ENCODE measurements around the gene TMEM41B. TPM values are rescaled to one million over a fixed set of nuclear protein-coding genes. Genes with fewer than 3 reads are reported as not detected.

The TMEM41B gene
- total RNA-seq, 1 donor from 2014 or later, result 47.7 TPM

DNA sequence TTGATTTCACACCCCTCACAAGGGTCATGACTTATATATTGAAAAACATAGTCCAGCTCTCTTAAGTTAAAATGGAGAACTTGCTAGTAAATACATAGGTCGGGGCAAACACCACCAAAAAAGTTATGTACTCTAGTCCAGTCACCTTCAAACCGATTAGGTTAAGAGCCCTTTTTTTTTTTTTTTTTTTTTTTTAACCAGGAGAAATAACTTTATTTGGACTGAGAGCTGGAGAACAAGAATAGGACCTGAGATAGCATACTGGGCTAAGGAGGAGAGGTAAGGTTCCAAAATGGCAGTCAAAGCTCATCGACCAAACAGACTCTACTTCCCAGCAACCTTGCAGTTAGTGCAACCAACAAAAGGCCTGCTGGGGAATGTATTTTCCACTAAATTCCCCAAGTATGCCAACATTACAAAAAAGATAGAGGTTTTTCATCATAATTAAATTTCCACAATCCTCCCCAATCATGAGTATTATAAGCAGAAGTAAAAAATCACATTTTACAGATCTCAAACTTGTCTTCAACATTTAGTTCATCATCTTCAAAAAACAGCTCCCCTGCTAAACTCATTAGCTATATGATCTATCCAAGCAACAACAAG, 3.8 kb downstream of the TMEM41B start:
- no peak for DNase-seq (ENCODE audit: low spot score)

DNA sequence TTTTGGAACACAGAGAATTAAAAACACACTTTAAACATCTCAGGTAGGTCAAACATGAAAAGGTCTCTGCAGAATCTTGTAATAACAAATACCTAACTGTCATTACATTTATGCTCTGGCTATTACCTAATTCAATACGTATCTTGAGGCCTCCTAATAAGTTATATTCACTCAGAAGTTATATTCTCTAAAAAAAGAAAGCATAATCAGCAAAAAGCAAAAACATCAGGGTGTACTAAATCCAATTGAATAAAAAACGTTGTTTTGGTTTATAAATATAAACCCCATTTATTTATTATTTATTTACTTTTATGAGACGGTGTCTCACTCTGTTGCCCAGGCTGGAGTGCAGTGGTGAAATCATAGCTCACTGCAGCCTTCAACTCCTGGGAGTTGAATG, 10.2 kb downstream of the TMEM41B start:
- DNase-seq (ENCODE audit: low spot score), result no peak

DNA sequence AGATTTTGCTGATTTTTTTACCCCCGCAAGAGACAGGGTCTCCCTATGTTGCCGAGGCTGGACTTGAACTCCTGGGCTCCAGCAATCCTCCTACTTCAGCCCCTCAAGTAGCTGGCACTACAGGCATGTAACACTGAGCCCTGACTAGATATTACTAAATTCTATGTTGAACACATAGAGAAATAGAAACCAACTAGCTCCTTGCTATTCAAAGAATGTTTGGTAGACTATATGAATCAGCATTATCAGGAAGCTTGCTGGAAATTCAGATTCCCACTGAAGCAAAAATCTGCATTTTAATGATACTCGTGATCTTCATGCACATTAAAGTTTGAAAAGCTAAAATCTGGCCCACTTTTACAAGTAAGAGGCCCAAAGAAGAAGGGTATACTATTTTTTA, 11.9 kb downstream of the TMEM41B start:
- DNase-seq (ENCODE audit: low spot score), result no peak

DNA sequence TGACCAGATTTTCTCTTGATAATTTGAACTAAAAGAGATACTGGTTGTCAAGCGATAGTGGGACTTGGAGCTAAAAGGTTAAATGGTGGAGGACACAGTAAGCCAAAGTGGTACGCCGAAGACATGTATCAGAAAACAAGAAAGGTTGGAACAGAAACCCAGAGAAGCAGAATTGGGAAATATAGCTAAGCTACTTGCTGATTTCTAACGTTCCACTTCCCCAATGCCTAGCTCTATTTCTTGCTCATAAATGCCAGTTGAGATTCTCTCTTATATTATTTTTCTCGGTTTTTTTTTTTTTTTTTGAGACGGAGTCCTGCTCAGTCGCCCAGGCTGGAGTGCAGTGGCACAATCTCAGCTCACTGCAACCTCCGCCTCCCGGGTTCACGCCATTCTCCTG, 12.7 kb downstream of the TMEM41B start:
- DNase-seq (ENCODE audit: low spot score), result no peak

DNA sequence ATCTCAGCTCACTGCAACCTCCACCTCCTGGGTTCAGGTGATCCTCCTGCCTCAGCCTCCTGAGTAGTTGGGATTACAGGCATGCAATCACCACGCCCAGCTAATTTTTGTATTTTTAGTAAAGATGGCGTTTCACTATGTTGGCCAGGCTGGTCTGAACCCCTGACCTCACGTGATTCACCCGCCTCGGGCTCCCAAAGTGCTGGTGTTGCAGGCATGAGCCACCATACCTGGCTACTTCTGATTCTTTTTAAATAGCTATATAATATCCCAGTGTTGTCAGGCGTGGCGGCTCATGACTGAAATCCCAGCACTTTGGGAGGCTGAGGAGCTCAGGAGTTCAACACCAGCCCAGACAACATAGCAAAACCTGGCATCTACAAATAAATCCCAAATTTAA, 20.7 kb downstream of the TMEM41B start:
- no peak for DNase-seq (ENCODE audit: low spot score)

DNA sequence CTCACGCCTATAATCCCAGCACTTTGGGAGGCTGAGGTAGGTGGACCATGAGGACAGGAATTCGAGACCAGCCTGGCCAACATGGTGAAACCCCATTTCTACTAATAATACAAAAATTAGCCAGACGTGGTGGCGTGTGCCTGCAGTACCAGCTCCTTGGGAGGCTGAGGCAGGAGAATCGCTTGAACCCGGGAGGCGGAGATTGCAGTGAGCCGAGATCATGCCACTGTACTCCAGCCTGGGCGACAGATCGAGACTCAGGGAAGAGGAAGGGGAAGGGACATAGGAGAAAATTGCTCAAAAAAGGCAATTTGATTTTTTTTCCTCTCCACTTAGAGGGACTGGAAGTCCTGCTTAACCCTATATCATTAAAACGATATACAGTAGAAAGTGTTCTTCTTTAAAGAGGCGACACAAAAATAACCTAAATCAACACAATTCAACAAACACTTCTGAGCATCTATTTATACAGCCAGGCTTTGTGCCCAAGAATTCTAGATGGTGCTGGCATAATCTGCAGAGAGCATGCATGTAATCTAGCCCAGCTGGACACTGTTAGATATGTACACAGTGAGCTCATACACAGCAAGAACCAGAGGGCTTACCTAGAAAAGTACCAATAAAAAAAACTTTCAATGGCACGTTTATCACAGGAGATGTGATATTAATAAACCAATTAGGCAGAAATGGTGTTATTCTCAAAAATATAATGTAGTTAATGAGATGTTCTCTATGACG, 28.4 kb downstream of the TMEM41B start:
- no peak for DNase-seq (ENCODE audit: low spot score)

DNA sequence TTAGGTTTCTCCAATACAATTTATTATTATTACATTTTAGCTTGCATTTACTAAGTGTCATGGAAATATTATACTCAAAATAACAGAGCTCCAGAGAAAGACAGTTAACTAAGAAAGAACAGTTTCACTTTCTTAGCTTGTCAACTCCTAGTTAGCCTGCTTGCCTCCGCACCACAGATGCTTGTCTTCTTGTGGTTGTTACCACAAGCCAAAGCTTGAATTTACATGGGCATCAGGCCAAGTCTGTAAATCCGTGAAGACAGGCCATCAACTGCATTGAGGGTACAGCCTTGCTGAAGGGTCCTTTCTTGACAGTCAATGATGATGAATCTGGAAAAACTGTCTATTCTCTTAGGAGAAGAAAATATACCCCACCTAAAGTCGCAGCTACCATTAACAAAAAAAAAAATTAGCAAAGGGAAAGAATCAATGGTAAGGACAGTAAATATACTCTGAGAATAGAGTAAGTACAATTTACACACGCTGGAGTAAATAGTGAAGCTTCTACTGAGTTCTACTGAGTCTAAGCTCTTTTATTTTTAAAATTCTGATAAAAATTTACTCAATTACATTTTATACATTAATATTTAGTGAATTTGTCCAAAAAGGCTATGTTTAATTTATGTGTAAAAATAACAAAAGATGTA, 33.6 kb downstream of the TMEM41B start:
- DNase-seq (ENCODE audit: low spot score), result peak; percentile 17

DNA sequence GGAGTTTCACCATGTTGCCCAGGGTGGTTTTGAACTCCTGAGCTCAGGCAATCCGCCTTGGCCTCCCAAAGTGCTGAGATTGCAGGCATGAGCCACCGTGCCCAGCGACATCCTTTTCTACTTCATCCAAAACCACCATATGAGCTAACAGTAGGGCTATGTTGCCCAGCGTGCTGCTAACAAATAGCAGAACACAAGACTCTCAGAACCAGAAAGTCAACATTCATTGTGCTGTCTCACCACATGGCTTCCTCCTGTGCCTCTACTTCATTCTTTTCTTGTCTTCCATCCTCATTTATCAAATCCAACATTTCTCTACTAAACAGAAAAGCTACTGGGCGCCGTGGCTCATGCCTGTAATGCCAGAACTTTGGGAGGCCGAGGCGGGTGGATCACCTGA, 37.2 kb downstream of the TMEM41B start:
- no peak for DNase-seq (ENCODE audit: low spot score)

DNA sequence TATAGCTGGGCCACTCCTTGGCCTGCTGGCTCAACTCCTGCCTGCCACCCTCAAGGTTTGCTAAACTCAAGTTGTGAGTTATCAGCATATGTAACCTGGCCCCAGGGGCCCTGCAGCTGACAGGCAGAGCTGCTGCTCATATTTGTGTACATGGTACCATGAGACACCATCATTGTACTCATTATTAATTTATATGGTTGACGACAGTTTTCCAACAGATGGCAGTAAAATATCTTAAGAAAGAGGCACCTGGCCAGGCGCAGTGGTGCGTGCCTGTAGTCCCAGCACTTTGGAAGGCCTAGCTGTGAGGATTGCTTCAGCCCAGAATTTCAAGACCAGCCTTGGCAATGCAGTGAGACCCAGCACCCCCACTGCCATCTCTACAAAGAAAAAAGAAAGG, 37.8 kb downstream of the TMEM41B start:
- DNase-seq (ENCODE audit: low spot score), result no peak

DNA sequence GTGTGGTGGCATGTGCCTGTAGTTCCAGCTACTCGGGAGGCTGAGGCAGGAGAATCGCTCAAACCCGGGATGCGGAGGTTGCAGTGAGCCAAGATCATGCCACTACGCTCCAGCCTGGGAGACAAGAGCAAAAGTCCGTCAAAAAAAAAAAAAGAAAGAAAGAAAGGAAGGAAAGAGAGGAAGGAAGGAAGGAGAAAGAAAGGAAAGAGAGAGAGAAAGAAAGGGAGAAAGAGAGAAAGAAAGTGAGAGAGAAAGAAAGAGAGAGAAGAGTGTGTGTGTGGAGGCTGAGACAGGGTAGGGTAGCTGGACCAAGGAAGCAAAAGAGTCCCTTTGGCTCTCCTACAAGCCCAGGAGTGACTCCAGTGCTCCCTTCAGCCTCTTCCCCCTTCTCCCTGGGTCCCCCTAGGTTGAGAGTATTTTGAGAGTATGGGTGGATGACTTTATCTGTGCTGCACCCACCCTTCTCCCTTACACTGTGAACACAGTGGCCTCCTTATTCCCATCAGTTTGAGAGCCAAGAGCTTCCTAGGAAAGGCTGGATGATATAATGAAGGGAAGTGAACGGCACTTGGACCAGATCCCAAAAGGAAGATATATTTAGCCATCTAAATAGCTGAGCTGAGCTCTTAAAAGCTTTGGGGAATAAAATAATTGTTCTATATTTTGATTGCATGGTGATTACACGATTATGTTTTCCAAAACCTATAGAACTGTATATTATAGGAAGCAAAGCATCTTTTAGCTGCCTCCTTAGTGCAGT, 39.7 kb downstream of the TMEM41B start:
- no peak for DNase-seq (ENCODE audit: low spot score)

DNA sequence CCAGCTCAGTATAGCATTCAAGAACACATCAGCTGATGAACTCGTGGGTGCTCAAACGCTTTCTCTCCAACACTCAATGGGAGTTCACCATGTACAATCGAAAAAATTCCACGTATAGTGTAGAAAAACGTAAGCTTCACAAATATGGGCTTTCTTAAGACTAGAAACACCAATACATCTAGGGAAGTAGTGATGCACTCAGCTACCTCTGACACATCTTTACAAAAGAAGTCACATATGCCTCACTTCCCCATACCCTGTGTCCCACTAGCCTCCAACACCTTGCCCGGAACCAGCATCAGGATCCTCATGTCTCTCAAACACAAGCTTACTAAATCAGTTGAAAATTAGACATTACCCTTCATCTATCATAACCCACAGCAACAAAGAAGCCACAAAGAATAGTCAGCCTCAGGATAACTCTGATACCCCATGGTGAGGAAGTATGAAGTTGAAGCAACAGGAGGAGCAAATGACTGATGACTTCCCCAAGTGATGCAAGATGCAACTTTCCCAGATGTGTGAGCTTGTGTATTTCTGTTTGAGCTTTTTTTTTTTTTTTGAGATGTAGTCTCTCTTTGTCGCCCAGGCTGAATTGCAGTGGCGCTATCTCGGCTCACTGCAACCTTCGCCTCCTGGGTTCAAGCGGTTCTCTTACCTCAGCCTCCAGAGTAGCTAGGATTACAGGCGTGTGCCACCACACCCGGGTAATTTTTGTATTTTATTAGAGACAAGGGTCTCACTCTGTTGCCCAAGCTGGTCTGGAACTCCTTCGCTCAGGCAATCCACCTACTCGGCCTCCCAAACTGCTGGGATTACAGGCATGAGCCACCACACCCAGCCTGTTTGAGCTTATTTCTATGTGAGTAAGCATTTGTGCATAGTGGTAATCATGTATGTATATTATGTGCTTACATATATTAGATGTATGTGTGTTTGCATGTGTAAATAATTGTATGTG, 40.7 kb downstream of the TMEM41B start:
- DNase-seq (ENCODE audit: low spot score), result no peak

DNA sequence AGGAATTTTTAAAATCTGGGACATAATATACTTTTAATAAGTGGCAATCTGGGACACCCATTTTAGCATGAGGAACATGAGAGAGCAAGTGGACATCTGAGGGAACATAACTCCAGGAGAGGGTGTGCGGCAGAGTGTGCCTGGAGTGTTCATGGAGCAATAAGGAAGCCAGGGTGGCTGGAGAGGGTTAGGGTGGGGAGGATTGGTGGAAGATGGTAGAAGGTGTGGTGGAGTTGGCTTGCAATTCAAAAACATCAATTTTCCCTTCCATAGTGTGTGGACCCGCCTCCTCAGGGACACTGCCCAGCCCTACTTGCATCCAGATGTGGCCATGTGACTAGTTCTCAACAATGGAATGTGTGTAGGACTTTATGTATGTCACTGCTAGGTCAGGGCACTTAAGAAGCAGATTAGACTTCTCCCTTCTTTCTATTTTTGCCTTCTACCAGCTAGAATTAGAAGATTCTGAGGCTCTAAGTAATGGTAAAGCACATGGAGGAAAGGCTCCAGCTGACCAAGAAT, 44.8 kb downstream of the TMEM41B start:
- DNase-seq (ENCODE audit: low spot score), result no peak

DNA sequence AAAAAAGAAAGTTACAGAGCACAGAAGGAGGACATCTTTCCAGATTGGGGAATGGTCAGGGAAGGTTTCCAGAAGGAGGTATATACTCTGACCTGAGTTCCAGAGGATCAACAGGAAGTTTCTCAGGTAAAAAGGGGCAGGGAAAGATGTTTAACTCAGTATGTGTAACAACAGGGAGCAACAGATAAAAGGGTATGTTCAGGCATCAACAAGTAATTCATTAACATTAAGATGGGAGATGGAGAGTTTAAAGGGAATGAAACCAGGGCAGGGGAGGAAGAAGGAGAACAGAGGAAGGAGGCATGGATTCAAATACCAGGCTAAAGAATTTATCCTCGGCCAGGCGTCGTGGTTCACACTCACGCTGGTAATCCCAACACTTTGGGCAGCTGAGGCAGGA, 46.7 kb downstream of the TMEM41B start:
- DNase-seq (ENCODE audit: low spot score), result no peak

DNA sequence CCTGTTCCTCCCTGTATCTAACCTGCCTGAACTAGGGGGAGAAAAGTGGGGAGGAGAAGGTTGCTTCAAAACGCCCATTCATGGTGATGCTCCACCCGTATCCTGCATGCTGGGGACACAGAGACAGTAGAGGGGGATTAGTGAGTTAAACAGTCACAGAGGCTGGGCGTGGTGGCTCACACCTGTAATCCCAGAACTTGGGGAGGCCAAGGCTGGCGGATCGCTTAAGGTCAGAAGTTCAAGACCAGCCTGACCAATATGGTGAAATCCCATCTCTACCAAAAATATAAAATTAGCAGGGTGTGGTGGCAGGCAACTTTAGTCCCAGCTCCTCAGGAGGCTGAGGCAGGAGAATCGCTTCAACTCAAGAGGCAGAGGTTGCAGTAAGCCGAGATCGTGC, 47.5 kb downstream of the TMEM41B start:
- no peak for DNase-seq (ENCODE audit: low spot score)

DNA sequence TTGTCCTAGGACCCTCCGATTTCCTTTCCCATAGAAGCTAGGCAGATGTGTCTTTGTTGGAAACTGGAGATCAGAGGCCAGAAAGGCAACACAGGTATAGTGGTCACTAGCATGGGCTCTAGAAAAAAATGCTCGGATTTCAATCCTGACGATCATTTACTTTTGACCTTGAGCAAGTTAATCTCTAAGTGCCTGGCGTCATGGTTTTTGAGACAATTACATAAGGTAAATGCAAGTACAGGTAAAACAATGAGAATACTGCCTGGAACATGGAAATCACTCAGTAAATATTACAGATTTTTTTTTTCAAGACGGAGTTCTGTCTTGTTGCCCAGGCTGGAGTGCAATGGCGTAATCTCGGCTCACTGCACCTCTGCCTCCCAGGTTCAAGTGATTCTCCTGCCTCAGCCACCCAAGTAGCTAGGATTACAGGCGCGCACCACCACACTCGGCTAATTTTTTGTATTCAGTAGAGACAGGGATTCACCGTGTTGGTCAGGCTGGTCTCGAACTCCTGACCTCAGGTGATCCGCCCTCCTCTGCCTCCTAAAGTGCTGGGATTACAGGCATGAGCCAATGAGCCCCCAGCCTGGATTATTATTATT, 48.2 kb downstream of the TMEM41B start:
- DNase-seq (ENCODE audit: low spot score), result no peak

DNA sequence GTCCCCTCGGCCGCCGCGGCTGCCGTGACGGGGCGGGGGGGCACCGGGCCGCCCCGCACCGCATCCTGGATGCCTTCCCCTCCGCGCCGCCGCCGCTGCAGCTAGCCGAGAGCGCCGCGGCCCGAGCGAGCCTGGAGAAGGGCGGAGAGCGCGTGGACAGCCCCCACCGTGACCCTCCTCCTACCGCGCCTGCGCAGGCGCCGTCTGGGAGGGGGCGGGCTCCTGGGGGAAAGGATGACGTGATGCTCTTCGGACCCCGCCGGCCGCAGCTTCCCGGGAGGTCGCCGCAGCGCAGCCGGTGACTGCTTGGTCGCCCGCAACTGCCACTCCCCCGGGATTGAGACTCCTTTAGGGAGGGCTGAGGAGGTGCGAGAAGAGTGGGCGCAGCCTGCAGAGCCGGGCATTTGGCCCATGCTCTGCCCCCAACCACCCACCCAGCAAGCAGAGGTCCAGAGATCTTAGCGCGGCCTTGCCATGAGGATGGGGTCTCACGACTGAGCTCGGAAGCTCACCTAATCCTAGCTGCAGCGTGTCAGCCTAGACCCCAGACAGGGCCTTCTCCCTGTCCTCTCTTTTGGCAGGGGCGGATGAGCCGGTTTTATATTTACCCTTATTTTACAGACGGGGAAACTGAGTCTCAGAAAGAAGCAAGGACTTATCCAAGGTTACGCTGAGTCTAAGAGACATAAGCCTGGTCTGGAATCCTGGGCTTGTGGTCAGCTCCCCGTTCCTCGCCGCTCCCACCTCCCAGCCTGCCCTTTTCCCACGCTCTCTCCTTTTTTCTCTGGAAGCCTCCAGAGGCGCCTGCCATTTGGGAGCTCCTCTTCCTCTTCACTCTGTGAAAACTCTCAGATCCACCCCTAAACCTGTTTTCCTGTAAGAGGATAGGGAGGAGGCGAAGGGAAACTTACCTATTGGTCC, 48.9 kb downstream of the TMEM41B start, which contains the start of gene DENND5A:
DENND5A (minus strand) TSS at position 140 of the 921 bp plus-strand sequence. CDS start 281 bp downstream, outside the sequence.
- peak; percentile 80 for DNase-seq (ENCODE audit: low spot score)

DNA sequence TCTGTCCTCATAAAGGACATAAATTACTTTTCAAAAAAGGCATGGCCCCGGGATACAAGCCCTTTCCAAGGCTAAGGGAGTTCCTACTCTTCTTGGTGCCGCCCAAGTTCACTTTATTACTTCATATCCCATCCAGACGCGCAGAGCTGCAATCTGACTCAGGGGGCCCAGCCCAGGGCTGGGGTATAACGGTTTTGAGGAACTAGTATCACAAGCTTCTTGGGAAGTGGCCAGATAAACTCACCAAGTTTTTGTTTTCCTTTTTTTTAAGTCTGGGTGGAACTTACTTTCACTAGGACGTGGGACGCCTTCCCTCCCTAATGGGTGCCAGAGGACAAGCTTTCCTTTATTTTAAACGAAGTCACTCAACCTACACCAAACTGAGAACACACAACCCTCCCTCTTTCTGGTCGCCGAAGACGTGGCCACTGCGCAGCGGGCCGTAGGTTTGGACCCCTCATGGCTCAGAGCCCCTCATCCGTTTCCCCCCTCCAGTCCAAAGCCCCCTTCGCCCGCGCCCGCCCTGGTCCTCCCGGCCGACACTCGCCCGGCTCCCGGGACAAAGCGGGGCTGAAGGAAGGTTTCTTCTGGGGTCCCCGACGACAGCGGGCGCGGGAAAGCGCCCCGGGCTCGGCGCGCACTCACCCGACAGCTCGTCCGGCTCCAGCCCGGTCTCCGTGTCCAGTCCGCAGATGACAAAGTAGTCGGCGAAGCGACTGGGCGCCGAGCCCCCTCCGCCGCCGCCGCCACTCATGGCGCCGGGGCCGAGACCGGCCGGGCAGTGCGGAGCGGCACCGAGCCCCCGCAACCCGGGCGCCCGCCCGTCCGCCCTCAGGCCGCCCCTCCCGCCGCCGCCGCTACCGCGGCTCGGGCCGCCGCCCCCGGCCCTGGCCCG, 49.8 kb downstream of the TMEM41B start:
- peak; percentile 55 for DNase-seq (ENCODE audit: low spot score)

DNA sequence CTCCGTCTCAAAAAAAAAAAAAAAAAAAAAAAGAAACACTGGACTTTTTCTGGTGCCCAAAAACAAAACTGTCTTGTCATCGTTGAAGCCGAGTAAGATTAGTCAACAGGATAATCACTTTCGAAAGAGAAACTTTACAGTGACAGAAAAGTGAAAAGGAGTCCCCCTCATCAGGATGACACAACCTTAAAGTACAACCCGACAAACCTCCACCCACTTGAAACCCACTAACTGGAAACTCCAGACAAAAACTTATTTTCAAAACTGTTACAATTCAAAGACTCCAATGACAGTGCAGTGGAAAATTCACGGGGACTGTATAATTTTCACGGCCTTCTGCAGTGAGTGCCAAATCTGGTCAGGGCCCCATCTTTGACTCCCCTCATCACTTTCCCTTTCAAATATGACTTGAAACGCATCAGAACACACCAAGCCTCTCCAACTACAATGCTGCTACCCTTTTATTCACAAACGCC, 50.5 kb downstream of the TMEM41B start:
- DNase-seq (ENCODE audit: low spot score), result no peak

All from mucosa of gallbladder (tissue), 1 donor.